HepG2 (cell line): ENCODE results near the gene GGCT. TPM values are rescaled to one million over a fixed set of nuclear protein-coding genes. Genes with fewer than 3 reads are reported as not detected.

Experiments
- ARID5B ChIP-seq: IDR thresholded peaks from 2 replicates; pipeline ENCODE4 v1.4.0; 2020; ENCODE audit warnings: mild to moderate bottlenecking, missing genetic modification reagents
- ARNT2 ChIP-seq: sonication (generic); formaldehyde crosslinking; IDR thresholded peaks from 2 replicates; pipeline ENCODE4 v1.8.0; 2022; ENCODE audit warnings: mild to moderate bottlenecking, low read depth, missing genetic modification reagents, moderate library complexity
- ATF3 ChIP-seq: sonication (generic); formaldehyde crosslinking; IDR thresholded peaks from 2 replicates; pipeline ENCODE4 v1.4.0; 2020; ENCODE audit warnings: missing genetic modification reagents
- CREB1 ChIP-seq, 2 experiments: fragments of 450-650 bp in 1 of 2; IDR thresholded peaks; 2 replicates each; pipeline ENCODE4 v1.6.1; 2016 to 2017; ENCODE audit warnings: control low read depth in 1 of 2, mild to moderate bottlenecking in 1 of 2, missing compliant biosample characterization in 1 of 2, missing genetic modification characterization in 1 of 2
- NFRKB ChIP-seq: fragments of 450-650 bp; IDR thresholded peaks from 2 replicates; pipeline ENCODE4 v1.6.1; 2017
- POLR2G ChIP-seq: fragments of 200-400 bp; formaldehyde crosslinking; IDR thresholded peaks from 2 replicates; pipeline ENCODE4 v1.6.1; 2018; ENCODE audit warnings: mild to moderate bottlenecking, low read depth, low read length, moderate library complexity
- RAD21 ChIP-seq: fragments of 450-650 bp; formaldehyde crosslinking; IDR thresholded peaks from 2 replicates; pipeline ENCODE4 v1.5.0; 2020; ENCODE audit warnings: mild to moderate bottlenecking
- SMAD3 ChIP-seq: sonication (generic); formaldehyde crosslinking; IDR thresholded peaks from 2 replicates; pipeline ENCODE4 v1.4.0; 2020; ENCODE audit warnings: missing genetic modification reagents
- ZBTB7A ChIP-seq: sonication (generic); formaldehyde crosslinking; IDR thresholded peaks from 2 replicates; pipeline ENCODE4 v1.8.0; 2022; ENCODE audit warnings: mild to moderate bottlenecking, missing genetic modification reagents
- ZFYVE20 ChIP-seq: sonication (generic); formaldehyde crosslinking; IDR thresholded peaks from 2 replicates; pipeline ENCODE4 v1.8.0; 2023; ENCODE audit warnings: low read depth, mild to moderate bottlenecking, moderate library complexity, missing genetic modification reagents, borderline replicate concordance
- ZIK1 ChIP-seq: sonication (generic); formaldehyde crosslinking; IDR thresholded peaks from 2 replicates; pipeline ENCODE4 v1.5.0; 2020; ENCODE audit warnings: mild to moderate bottlenecking, low read depth, missing genetic modification reagents, borderline replicate concordance
- ZNF616 ChIP-seq: sonication (generic); formaldehyde crosslinking; IDR thresholded peaks from 2 replicates; pipeline ENCODE4 v1.5.0; 2020; ENCODE audit warnings: low read depth, mild to moderate bottlenecking, missing genetic modification reagents
- polyA plus RNA-seq, 8 experiments: library from polyadenylated mRNA; depleted of rRNA in 3 of 8; stranded (reverse) in 7 of 8; unstranded in 1 of 8; fragments of >200 nt; fragmentation: Illumina TruSeq in 4 of 8; extraction: Trizol in 4 of 8; gene quantifications; 2 replicates each; pipeline versions ENCODE4 v1.2.1 to v1.2.3, GENCODE V29; 2011 to 2016; ENCODE audit warnings: low read depth in 4 of 8, missing spikeins in 1 of 8, mixed read lengths in 1 of 8; ENCODE audit not compliant: insufficient read depth in 1 of 8
- total RNA-seq, 5 experiments: library from RNA; depleted of rRNA; stranded (reverse); fragments of >200 nt; fragmentation: Illumina TruSeq; extraction: Trizol; gene quantifications; 2 replicates each; pipeline ENCODE4 v1.2.3, GENCODE V29; 2016; ENCODE audit warnings: low read depth in 1 of 5
- TF ChIP-seq, protein P1 (sequence below): sonication (generic); formaldehyde crosslinking; IDR thresholded peaks from 2 replicates; pipeline ENCODE4 v1.4.0; 2020; ENCODE audit warnings: missing genetic modification reagents, mild to moderate bottlenecking, borderline replicate concordance
- TF ChIP-seq, protein P2 (sequence below): sonication (generic); formaldehyde crosslinking; IDR thresholded peaks from 2 replicates; pipeline ENCODE4 v1.5.1; 2020; ENCODE audit warnings: missing genetic modification reagents, mild to moderate bottlenecking, borderline replicate concordance
- TF ChIP-seq, protein P3 (sequence below): sonication (generic); formaldehyde crosslinking; IDR thresholded peaks from 2 replicates; pipeline ENCODE4 v1.4.0; 2020; ENCODE audit warnings: missing genetic modification reagents
- TF ChIP-seq, protein P4 (sequence below): sonication (generic); formaldehyde crosslinking; IDR thresholded peaks from 2 replicates; pipeline ENCODE4 v1.8.0; 2023; ENCODE audit warnings: mild to moderate bottlenecking, missing genetic modification reagents

Gene GGCT
- total and polyA plus RNA-seq, 2 of the 13 experiments (the other 11 are each of a cell fraction or from before 2014, with no cell fraction given): 19.5 to 78.3 TPM

GRCh38 chr7:30504301-30505173 lies at the start of gene GGCT (continued):
- TF ChIP-seq ATF3 (0 out of 2 replicates have a peak, but pooled peaks have one; percentile 39), NFRKB (no peak), ZFYVE20 (CRISPR knock-in tag) (peak; percentile 39; the same call in 1 of the 2 replicates), ZBTB7A (CRISPR knock-in tag) (peak; percentile 50; the same call in 1 of the 2 replicates), ARNT2 (CRISPR knock-in tag) (peak; percentile 66; the same call in 1 of the 2 replicates), ARID5B (CRISPR knock-in tag) (peak; percentile 26; the same call in 1 of the 2 replicates), RAD21 (peak; percentile 17; the same call in 1 of the 2 replicates), ZIK1 (CRISPR knock-in tag) (peak; percentile 40; the same call in 1 of the 2 replicates), CREB1 (IDR thresholded peaks at IDR 0.05) (peak; percentile 74), CREB1 (CRISPR knock-in tag; IDR thresholded peaks at IDR 0.05) (peak; percentile 82), ZNF616 (CRISPR knock-in tag) (0 out of 2 replicates have a peak, but pooled peaks have one; percentile 34), SMAD3 (CRISPR knock-in tag) (peak; percentile 40; the same call in 1 of the 2 replicates), POLR2G (peak; percentile 96)
- TF ChIP-seq, protein P1, sequence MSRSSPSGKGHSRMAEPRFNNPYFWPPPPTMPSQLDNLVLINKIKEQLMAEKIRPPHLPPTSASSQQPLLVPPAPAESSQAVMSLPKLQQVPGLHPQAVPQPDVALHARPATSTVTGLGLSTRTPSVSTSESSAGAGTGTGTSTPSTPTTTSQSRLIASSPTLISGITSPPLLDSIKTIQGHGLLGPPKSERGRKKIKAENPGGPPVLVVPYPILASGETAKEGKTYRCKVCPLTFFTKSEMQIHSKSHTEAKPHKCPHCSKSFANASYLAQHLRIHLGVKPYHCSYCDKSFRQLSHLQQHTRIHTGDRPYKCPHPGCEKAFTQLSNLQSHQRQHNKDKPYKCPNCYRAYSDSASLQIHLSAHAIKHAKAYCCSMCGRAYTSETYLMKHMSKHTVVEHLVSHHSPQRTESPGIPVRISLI (CRISPR knock-in tag): 0 out of 2 replicates have a peak, but pooled peaks have one; percentile 13
- TF ChIP-seq, protein P2, sequence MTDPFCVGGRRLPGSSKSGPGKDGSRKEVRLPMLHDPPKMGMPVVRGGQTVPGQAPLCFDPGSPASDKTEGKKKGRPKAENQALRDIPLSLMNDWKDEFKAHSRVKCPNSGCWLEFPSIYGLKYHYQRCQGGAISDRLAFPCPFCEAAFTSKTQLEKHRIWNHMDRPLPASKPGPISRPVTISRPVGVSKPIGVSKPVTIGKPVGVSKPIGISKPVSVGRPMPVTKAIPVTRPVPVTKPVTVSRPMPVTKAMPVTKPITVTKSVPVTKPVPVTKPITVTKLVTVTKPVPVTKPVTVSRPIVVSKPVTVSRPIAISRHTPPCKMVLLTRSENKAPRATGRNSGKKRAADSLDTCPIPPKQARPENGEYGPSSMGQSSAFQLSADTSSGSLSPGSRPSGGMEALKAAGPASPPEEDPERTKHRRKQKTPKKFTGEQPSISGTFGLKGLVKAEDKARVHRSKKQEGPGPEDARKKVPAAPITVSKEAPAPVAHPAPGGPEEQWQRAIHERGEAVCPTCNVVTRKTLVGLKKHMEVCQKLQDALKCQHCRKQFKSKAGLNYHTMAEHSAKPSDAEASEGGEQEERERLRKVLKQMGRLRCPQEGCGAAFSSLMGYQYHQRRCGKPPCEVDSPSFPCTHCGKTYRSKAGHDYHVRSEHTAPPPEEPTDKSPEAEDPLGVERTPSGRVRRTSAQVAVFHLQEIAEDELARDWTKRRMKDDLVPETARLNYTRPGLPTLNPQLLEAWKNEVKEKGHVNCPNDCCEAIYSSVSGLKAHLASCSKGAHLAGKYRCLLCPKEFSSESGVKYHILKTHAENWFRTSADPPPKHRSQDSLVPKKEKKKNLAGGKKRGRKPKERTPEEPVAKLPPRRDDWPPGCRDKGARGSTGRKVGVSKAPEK (CRISPR knock-in tag): 0 out of 2 replicates have a peak, but pooled peaks have one; percentile 47
- TF ChIP-seq, protein P3, sequence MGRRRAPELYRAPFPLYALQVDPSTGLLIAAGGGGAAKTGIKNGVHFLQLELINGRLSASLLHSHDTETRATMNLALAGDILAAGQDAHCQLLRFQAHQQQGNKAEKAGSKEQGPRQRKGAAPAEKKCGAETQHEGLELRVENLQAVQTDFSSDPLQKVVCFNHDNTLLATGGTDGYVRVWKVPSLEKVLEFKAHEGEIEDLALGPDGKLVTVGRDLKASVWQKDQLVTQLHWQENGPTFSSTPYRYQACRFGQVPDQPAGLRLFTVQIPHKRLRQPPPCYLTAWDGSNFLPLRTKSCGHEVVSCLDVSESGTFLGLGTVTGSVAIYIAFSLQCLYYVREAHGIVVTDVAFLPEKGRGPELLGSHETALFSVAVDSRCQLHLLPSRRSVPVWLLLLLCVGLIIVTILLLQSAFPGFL: no peak
- TF ChIP-seq, protein P4, sequence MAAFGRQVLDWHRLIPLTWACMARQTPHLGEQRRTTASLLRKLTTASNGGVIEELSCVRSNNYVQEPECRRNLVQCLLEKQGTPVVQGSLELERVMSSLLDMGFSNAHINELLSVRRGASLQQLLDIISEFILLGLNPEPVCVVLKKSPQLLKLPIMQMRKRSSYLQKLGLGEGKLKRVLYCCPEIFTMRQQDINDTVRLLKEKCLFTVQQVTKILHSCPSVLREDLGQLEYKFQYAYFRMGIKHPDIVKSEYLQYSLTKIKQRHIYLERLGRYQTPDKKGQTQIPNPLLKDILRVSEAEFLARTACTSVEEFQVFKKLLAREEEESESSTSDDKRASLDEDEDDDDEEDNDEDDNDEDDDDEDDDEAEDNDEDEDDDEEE (CRISPR knock-in tag): peak; percentile 52; the same call in 1 of the 2 replicates
